GM12891 (cell line): Measurements from ENCODE around the gene EXOC4.

Experiments
- PAX5 ChIP-seq: IDR thresholded peaks from 2 replicates; pipeline ENCODE4 v1.6.1; 2011; ENCODE audit warnings: low read length, moderate library complexity, mild to moderate bottlenecking; ENCODE audit not compliant: insufficient read depth, severe bottlenecking
- POLR2A ChIP-seq: IDR thresholded peaks from 2 replicates; pipeline ENCODE4 v1.6.1; 2011; ENCODE audit warnings: low read depth, low read length, control low read depth
- POLR2AphosphoS5 ChIP-seq: IDR thresholded peaks from 2 replicates; pipeline ENCODE4 v1.6.1; 2011; ENCODE audit warnings: low read depth, low read length, control low read depth
- SPI1 ChIP-seq: IDR thresholded peaks from 2 replicates; pipeline ENCODE4 v1.6.1; 2011; ENCODE audit warnings: low read depth, low read length, control low read depth
- TAF1 ChIP-seq: IDR thresholded peaks from 2 replicates; pipeline ENCODE4 v1.6.1; 2011; ENCODE audit warnings: low read depth, low read length, control low read depth

DNA sequence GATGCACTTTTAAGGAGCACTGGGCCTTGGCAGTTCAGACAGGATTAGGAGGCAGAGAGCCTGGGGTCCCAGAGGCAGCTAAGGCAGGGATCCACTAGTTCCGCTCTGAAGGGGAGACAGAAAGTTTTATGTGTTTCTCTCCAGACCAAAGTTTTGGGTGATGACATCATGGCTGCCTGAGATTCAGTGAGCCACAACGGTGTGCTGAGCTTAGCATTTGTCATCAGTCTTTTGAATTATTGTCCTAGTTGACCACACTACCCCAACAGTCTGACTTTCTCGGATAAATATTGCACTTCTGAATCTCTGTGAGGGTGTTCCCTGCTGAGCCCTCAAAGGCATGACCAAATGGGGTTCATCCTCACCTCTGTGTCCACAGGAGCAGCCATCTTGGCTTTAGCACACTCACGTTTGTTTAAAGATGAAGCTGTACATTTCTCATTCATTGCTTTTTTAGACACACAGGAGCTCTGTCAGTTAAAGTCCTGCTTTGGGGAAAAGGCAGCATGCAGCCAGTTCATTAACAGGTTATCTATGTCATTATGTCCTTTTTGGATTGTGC, 576.5 kb downstream of the EXOC4 start:
- TF ChIP-seq POLR2AphosphoS5: no peak
- TF ChIP-seq POLR2A: no peak
- TF ChIP-seq TAF1: no peak
- TF ChIP-seq SPI1: no peak
- TF ChIP-seq PAX5: no peak
